Liver (tissue), 9 donors: ENCODE measurements around the gene KCNK17. TPM values are rescaled to one million over a fixed set of nuclear protein-coding genes. Genes with fewer than 3 reads are reported as not detected.

Experiments used
- DNase-seq: peaks from one replicate; pipeline ENCODE4 v3.0.0-alpha.2; 2017; ENCODE audit warnings: low spot score
- H3K27ac ChIP-seq, 2 donors: one replicate each; pipeline ENCODE4 v1.7.0; 2013; ENCODE audit warnings: inconsistent platforms in 2 of 2, low read length in 2 of 2, control low read depth in 1 of 2, low read depth in 1 of 2, mild to moderate bottlenecking in 1 of 2
- H3K27me3 ChIP-seq, 4 donors: one replicate each; pipeline versions ENCODE4 v1.6.1 to v1.7.0; 2013; ENCODE audit warnings: low read length in 3 of 4, inconsistent platforms in 1 of 4, mild to moderate bottlenecking in 1 of 4, moderate library complexity in 1 of 4; ENCODE audit not compliant: control insufficient read depth in 4 of 4, insufficient read depth in 4 of 4
- H3K36me3 ChIP-seq, 4 donors: one replicate each; pipeline versions ENCODE4 v1.6.1 to v1.7.0; 2013; ENCODE audit warnings: low read length in 3 of 4, mild to moderate bottlenecking in 3 of 4, low read depth in 1 of 4, moderate library complexity in 1 of 4; ENCODE audit not compliant: control insufficient read depth in 4 of 4, insufficient read depth in 3 of 4
- H3K4me1 ChIP-seq, 4 donors: one replicate each; pipeline versions ENCODE4 v1.6.1 to v1.7.0; 2013; ENCODE audit warnings: low read length in 3 of 4, mild to moderate bottlenecking in 3 of 4, moderate library complexity in 1 of 4; ENCODE audit not compliant: control insufficient read depth in 4 of 4, insufficient read depth in 4 of 4
- H3K4me3 ChIP-seq, 3 donors: one replicate each; pipeline versions ENCODE4 v1.6.1 to v1.7.0; 2013; ENCODE audit warnings: low read length in 3 of 3, control low read depth in 1 of 3, low read depth in 1 of 3, mild to moderate bottlenecking in 1 of 3
- H3K9ac ChIP-seq, 2 donors: one replicate each; pipeline ENCODE4 v1.7.0; 2013; ENCODE audit warnings: low read length in 2 of 2, mild to moderate bottlenecking in 2 of 2, moderate library complexity in 2 of 2, control low read depth in 1 of 2, low read depth in 1 of 2
- H3K9me3 ChIP-seq, 4 donors: one replicate each; pipeline versions ENCODE4 v1.6.1 to v1.7.0; 2013; ENCODE audit warnings: low read length in 3 of 4; ENCODE audit not compliant: control insufficient read depth in 4 of 4
- ATF3 ChIP-seq: IDR thresholded peaks from 2 replicates; pipeline ENCODE4 v1.6.1; 2016; ENCODE audit warnings: antibody characterized with exemption
- EGR1 ChIP-seq, 2 donors: IDR thresholded peaks; 2 replicates each; pipeline ENCODE4 v1.6.1; 2016 to 2018; ENCODE audit warnings: antibody characterized with exemption in 2 of 2, low read depth in 2 of 2
- FOXA1 ChIP-seq: IDR thresholded peaks from 2 replicates; pipeline ENCODE4 v1.6.1; 2016; ENCODE audit warnings: antibody characterized with exemption
- GABPA ChIP-seq, 2 donors: IDR thresholded peaks in 1 of 2; conservative IDR thresholded peaks in 1 of 2; 2 replicates each; pipeline ENCODE4 v1.6.1; 2016; ENCODE audit warnings: antibody characterized with exemption in 2 of 2, mild to moderate bottlenecking in 1 of 2, moderate library complexity in 1 of 2
- JUND ChIP-seq, 2 donors: IDR thresholded peaks; 2 replicates each; pipeline ENCODE4 v1.6.1; 2016; ENCODE audit warnings: antibody characterized with exemption in 2 of 2
- MAX ChIP-seq: IDR thresholded peaks from 2 replicates; pipeline ENCODE4 v1.6.1; 2016; ENCODE audit warnings: antibody characterized with exemption
- NR2F2 ChIP-seq: IDR thresholded peaks from 2 replicates; pipeline ENCODE4 v1.6.1; 2016; ENCODE audit warnings: antibody characterized with exemption
- REST ChIP-seq: IDR thresholded peaks from 2 replicates; pipeline ENCODE4 v1.6.1; 2016; ENCODE audit warnings: antibody characterized with exemption, mild to moderate bottlenecking
- RXRA ChIP-seq, 2 donors: IDR thresholded peaks; 2 replicates each; pipeline ENCODE4 v1.6.1; 2017 to 2018; ENCODE audit warnings: antibody characterized with exemption in 2 of 2, mild to moderate bottlenecking in 1 of 2
- SP1 ChIP-seq: IDR thresholded peaks from 2 replicates; pipeline ENCODE4 v1.6.1; 2018; ENCODE audit warnings: antibody characterized with exemption, mild to moderate bottlenecking
- TAF1 ChIP-seq: conservative IDR thresholded peaks from 2 replicates; pipeline ENCODE4 v1.6.1; 2016; ENCODE audit warnings: antibody characterized with exemption, mild to moderate bottlenecking
- YY1 ChIP-seq: IDR thresholded peaks from 2 replicates; pipeline ENCODE4 v1.6.1; 2016; ENCODE audit warnings: antibody characterized with exemption, mild to moderate bottlenecking
- WGBS: extraction: QIAGEN DNeasy Blood & Tissue Kit; methylation state at CpG from one replicate; pipeline ENCODE4 v1.1.7; 2013; 5-methylcytosine and 5-hydroxymethylcytosine counted together
- polyA plus RNA-seq, 2 donors: library from polyadenylated mRNA; stranded (reverse) in 1 of 2; unstranded in 1 of 2; fragments of 200-250 nt in 1 of 2; fragments of >200 nt in 1 of 2; fragmentation: Nextera tagmentation in 1 of 2; extraction: Ambion mirVana in 1 of 2; gene quantifications; one replicate each; pipeline versions ENCODE4 v1.2.1 to v1.2.3, GENCODE V29; 2013 to 2015
- total RNA-seq, 2 donors: library from RNA; depleted of rRNA; stranded (reverse); fragments of >200 nt; gene quantifications; one replicate each; pipeline ENCODE4 v1.2.3, GENCODE V29; 2014
- donor health status: healthy.
- donor health status: healthy.
- donor health status: healthy.
- donor health status: healthy.
- donor health status: healthy.

The KCNK17 gene
- total and polyA plus RNA-seq, 4 donors, result 0.19 to 1.9 (median 0.49) TPM

GRCh38 chr6:39321761-39322160 lies 7.5 kb upstream of the KCNK17 start (continued):
- TF ChIP-seq REST (no peak), JUND (IDR thresholded peaks at IDR 0.05) (no peak), EGR1 (IDR thresholded peaks at IDR 0.05; ENCODE audit: low read depth in 2 of 2) (no peak), NR2F2 (no peak), FOXA1 (no peak)

GRCh38 chr6:39320363-39320984 lies 6.3 kb upstream of the KCNK17 start:
- Histone ChIP-seq H3K27ac (peak overlapping the region in 1 of 2 donors; percentile 0), H3K36me3 (no peaks in the 10 kb centered on the region), H3K9me3 (no peaks in the 10 kb centered on the region), H3K4me1 (no peaks in the 10 kb centered on the region), H3K27me3 (peaks cover 0 to 2% (median 0%) of the 10 kb centered on the region in 4 donors), H3K4me3 (no peak overlapping the region), H3K9ac (no peak overlapping the region)
- peak; percentile 9 for TF ChIP-seq NR2F2
- TF ChIP-seq MAX, result no peak
- DNase-seq, result no peak
- WGBS, result 72% methylated on average over 10 of the region's 10 CpGs

- Histone ChIP-seq H3K9me3 (no peaks in the 10 kb centered on the region), H3K4me1 (no peaks in the 10 kb centered on the region), H3K9ac (no peak overlapping the region), H3K36me3 (no peaks in the 10 kb centered on the region), H3K27ac (peak overlapping the region in 1 of 2 donors; percentile 0), H3K27me3 (peaks cover 0 to 2% (median 0%) of the 10 kb centered on the region in 4 donors), H3K4me3 (no peak overlapping the region)
- WGBS, result 74% methylated on average over 13 of the region's 13 CpGs
- DNase-seq, result no peak
- TF ChIP-seq NR2F2 (peak; percentile 85), GABPA (IDR thresholded peaks at IDR 0.05 in 1 of 2, conservative IDR thresholded peaks at IDR 0.05 in 1 of 2) (no peak), SP1 (peak; percentile 24), MAX (no peak), TAF1 (no peak), REST (no peak), RXRA (IDR thresholded peaks at IDR 0.05) (peak in 1 of 2 donors; percentile 42), ATF3 (no peak), YY1 (no peak)
Observed at GRCh38 chr6:39319621-39320362, 5.6 kb upstream of the KCNK17 start.
